ENCODE data around the gene MYZAP.
A peak's percentile ranks its signal among the peaks of the same experiment; 100 is the strongest.

Gene MYZAP

GRCh38 chr15:57705746-57706404, 114.2 kb downstream of the MYZAP start:
- no peak for FAIRE-seq

DNA sequence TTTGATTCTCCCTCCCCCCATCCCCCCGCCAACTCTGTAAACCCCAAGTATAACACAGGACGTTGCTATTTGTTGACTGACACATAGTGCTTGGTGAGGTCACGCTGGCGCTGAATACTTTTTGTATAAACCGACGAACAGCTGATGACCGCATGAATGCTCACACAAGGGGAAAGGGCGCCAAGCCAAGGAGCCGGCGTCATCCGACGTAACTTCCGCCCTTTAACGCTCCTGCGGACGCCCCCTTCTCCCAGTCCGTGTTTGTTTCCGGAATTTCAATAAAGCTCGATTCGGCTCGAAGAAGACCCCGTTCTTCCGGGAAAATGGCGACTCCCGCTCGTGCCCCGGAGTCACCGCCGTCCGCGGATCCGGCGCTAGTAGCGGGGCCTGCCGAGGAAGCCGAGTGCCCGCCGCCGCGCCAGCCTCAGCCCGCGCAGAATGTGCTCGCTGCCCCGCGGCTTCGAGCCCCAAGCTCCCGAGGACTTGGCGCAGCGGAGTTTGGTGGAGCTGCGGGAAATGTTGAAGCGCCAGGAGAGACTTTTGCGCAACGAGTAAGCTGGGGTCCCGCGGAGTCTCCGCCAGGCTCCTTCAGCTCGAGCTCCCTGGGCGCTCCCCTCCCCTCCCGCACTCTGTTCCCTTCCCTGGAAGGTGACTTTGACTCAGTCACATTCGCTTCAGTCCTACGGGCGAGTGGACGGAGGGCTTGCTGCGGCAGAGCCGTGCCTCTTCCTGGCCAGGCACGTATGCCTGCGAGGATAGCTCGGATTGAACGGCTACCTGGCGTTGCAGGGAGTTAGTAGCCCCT, 114.9 kb downstream of the MYZAP start, which contains the start of gene POLR2M:
Gene POLR2M (plus strand): TSS at position 310 of the 805 bp plus-strand sequence. CDS start 129 bp downstream, at position 439.
- FAIRE-seq: peak; percentile 94

DNA sequence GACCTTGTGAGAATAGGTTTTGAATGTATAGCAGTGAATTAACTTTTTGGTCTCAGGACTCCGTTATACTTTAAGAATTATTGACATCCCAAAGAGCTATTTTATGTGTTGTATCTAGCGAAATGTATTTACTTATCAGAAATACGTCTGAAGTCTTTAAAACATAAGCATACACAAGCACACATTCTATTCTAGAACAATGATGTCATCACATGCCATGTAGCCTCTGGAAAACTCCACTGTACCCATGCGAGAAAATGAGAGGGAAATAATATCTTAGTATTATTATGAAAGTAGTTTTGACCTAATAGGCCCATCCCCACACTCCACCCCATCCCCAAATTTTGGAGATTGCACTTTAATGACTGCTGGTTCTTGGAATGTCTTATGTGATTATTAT, 116.3 kb downstream of the MYZAP start:
- peak; percentile 60 for FAIRE-seq

GRCh38 chr15:57718309-57718708, 126.6 kb downstream of the MYZAP start:
- no peak for FAIRE-seq

DNA sequence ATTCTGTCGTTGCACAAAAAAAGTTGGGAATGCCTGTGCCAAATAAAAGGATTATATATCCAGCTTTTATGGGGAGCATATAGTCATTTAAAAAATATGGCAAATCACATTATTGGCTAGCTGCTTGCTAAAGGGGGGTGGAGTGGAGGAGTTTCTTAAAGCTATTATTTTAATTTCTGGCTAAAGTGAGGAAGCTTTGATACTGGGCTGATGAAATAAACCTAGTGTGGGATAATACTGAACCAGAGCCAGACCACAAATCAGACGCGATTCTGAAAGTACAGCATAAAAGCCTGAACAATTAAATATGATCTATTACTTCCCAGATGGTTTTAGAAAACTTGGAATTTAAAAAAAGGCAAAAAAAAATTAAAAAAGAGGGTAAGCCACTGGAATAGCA, 129.2 kb downstream of the MYZAP start:
- peak; percentile 36 for FAIRE-seq

DNA sequence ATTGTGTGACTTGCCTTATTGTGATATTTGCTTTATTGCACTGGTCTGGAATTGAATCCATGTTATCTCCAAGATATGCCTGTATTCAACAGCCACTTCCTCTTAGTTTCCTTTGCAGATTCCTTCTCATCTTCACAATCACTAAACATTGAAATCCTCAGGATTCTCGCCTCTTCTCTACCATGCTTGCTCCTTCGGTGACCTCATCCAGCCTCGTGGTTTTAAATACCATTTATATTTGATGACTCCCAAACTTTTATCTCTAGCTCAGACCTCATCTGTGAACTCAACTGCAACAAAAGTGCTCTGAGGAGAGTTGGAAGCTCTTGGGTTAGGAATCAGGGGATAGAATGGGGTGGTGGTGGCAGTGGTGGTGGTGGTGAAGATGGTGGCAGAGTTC, 134.7 kb downstream of the MYZAP start:
- no peak for FAIRE-seq

DNA sequence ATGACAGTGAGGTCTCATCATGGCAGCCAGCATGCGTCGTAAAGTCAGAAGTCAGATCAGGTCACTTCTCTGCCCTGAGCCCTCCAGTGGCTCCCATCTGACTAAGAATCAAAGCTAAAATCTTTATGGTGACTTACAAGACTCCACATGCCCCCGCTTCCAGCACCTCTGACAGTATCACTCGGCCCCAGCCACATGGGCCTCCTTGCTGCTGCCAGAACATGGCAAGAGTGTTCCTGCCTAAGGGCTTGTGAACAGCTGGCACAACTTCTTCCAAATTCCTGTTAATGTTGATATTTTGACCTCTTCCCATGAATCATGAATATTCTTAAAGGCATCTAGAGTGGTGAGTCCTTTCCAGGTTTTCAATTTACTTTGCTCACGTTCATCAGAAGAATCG, 135.3 kb downstream of the MYZAP start:
- no peak for FAIRE-seq

DNA sequence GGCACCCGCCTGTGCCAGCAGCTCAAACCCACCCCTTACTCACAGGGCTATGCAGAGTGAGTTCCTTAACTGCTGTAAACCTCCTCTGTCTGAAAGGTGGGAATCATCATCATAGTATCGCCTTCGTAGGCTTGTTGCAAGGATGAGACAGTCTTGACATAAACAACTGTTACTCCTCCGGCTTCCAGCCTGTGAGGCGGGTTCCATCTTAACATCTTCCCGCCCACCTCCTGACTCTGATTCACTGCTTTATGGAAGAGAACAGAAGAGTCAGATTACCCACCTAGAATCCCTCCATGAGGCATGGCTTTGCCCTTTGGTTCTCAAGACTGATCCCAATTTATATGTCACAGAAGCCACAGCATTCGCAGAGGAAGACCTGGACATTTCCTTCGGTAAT, 136.7 kb downstream of the MYZAP start:
- no peak for FAIRE-seq

DNA sequence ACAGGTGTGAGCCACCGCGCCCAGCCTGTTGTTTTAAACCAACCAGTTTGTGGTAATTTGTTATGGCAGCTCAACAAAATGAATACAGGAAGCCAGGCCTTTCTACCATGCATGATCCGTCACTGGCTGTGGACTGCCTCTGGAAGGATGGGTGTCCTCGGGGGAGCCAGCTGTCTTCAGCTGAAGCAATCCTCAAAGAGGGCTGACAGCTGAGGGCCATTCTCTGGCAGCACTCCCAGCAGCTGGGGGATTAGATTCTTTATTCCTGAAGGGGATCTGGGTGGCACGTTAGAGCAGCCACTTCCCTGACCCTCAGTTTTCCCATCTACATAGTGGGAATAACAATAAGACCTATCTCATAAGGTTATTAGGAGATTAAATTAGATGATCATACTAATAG, 139.2 kb downstream of the MYZAP start:
- FAIRE-seq: no peak

DNA sequence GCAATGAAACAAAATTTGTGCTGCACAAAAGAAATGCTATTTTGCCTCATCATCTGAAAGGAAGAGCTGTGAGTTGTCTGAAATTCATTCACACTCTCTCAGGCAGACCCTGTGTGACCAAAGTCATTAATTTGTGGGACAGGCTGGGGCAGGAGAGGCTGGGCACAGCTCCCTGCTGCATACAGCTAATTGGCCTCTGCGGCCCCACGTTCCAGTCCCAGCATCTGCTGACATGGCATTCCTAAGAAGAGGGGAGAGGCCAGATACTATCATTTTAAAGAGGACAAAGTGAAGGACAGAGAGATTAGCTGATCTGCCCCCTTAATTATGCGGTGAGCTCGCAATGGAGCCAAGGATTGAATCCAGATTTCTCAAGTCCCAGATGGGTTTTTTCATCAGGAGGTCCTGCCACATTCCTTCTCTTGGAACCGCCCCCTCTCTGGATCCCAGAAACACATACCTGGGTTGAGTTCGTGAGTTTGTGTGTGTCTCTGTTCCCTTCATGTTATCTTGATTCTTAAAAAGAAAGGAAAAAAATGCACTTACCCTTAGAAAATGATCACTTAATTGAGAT, 139.9 kb downstream of the MYZAP start:
- FAIRE-seq: no peak

DNA sequence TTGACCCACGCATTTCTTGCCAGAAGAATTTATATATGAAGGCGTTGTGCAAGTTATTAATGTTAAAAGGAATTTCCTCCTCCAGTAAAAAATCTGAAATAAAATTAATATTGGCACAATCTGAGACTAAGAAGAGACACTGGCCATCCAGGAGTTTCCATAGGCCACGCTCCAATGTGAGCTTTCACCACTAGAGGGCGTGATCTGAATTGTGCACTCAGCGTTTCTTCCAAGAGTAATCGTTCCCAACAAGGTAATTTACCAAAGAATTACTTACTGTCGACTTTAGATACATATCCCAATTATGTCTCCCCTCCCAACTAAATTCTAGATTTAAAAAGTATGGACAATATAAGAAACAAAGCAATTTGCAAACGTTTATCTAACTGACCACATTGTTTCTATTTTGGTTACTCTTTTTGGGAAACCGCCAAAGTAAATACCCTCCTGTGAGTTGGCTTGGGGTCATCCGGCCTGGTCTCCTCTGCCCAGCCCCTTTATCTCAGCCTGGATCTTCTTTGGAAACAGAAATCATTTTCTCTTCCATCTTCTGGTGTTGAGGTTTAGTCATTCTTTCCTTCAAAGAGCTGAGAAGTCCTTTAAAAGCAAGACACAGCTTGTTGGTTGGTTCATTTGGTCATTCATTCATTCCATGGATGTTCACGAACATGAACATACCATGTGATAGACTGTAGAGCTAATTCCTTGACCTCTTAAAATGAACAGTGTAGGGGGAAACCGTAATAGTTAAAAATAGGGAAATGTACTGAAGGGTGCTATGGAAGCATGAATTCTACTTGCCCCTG, 141.0 kb downstream of the MYZAP start:
- peak; percentile 38 for FAIRE-seq

GRCh38 chr15:57734860-57735259, 143.2 kb downstream of the MYZAP start:
- FAIRE-seq: no peak
